SH-SY5Y (cell line): ENCODE data around the gene APEH.

ENCODE experiments used
- GATA2 ChIP-seq: IDR thresholded peaks from 2 replicates; pipeline ENCODE4 v1.6.1; 2011; ENCODE audit warnings: mild to moderate bottlenecking, low read depth, low read length
- GATA3 ChIP-seq: IDR thresholded peaks from 2 replicates; pipeline ENCODE4 v1.6.1; 2011; ENCODE audit warnings: low read depth, mild to moderate bottlenecking, low read length, moderate library complexity

APEH gene

GRCh38 chr3:49655731-49656285, 18.3 kb upstream of the APEH start:
- TF ChIP-seq GATA2 (no peak), GATA3 (no peak)

GRCh38 chr3:49656541-49657112, 17.5 kb upstream of the APEH start:
- TF ChIP-seq GATA3 (no peak), GATA2 (no peak)

- no peak for TF ChIP-seq GATA3
- TF ChIP-seq GATA2: no peak
Observed at GRCh38 chr3:49657208-49657915, 16.8 kb upstream of the APEH start.

- no peak for TF ChIP-seq GATA2
- TF ChIP-seq GATA3: no peak
Observed at GRCh38 chr3:49658711-49659110, 15.4 kb upstream of the APEH start.

- no peak for TF ChIP-seq GATA2
- no peak for TF ChIP-seq GATA3
Observed at GRCh38 chr3:49659756-49660155, 14.4 kb upstream of the APEH start.

- TF ChIP-seq GATA2: no peak
- TF ChIP-seq GATA3: no peak
Observed at GRCh38 chr3:49661281-49661680, 12.9 kb upstream of the APEH start.

GRCh38 chr3:49662021-49662420, 12.1 kb upstream of the APEH start:
- TF ChIP-seq GATA2 (no peak), GATA3 (no peak)

GRCh38 chr3:49662720-49663413, 11.3 kb upstream of the APEH start:
- TF ChIP-seq GATA2 (no peak), GATA3 (no peak)

GRCh38 chr3:49663831-49664230, 10.3 kb upstream of the APEH start:
- TF ChIP-seq GATA2 (no peak), GATA3 (no peak)

- TF ChIP-seq GATA2: no peak
- TF ChIP-seq GATA3: no peak
Observed at GRCh38 chr3:49664300-49664699, 9.9 kb upstream of the APEH start.

GRCh38 chr3:49665822-49666519, 8.2 kb upstream of the APEH start:
- TF ChIP-seq GATA2 (no peak), GATA3 (no peak)

- TF ChIP-seq GATA2 (no peak), GATA3 (no peak)
Observed at GRCh38 chr3:49666592-49666991, 7.6 kb upstream of the APEH start.

- TF ChIP-seq GATA3 (no peak), GATA2 (no peak)
Observed at GRCh38 chr3:49667701-49668413, 6.3 kb upstream of the APEH start.
